Keratinocyte (primary cell): Measurements from ENCODE around the gene MTM1. TPM values are rescaled to one million over a fixed set of nuclear protein-coding genes. Genes with fewer than 3 reads are reported as not detected.

Source experiments
- DNase-seq: peaks from one replicate; pipeline ENCODE4 v3.0.0-alpha.2; 2011; ENCODE audit warnings: low read depth, missing footprints, low spot score
- FAIRE-seq: peaks from 2 replicates; lab custom pipeline; 2011; peaks lifted over from hg19 to GRCh38; lab: Jason Lieb, UNC
- H2AFZ ChIP-seq: 2 replicates; pipeline ENCODE4 v1.6.0; 2012; ENCODE audit warnings: low read length, control low read depth, inconsistent platforms; ENCODE audit not compliant: control insufficient read depth
- H3K27ac ChIP-seq: 2 replicates; pipeline ENCODE4 v1.5.1; 2011; ENCODE audit warnings: low read length; ENCODE audit not compliant: control insufficient read depth, insufficient read depth
- H3K27me3 ChIP-seq: 3 replicates; pipeline ENCODE4 v1.6.0; 2011; ENCODE audit warnings: low read length; ENCODE audit not compliant: control insufficient read depth, insufficient read depth; ENCODE audit errors: extremely low read depth
- H3K36me3 ChIP-seq, 2 experiments: 2 replicates in 1 of 2; 3 replicates in 1 of 2; pipeline ENCODE4 v1.5.1; 2011; ENCODE audit warnings: low read length in 2 of 2, mild to moderate bottlenecking in 1 of 2; ENCODE audit not compliant: control insufficient read depth in 2 of 2, insufficient read depth in 2 of 2; ENCODE audit errors: extremely low read depth in 1 of 2
- H3K4me1 ChIP-seq: 3 replicates; pipeline ENCODE4 v1.5.1; 2011; ENCODE audit warnings: low read length; ENCODE audit not compliant: control insufficient read depth, insufficient read depth; ENCODE audit errors: extremely low read depth
- H3K4me2 ChIP-seq: 3 replicates; pipeline ENCODE4 v1.6.0; 2011; ENCODE audit warnings: low read depth, low read length; ENCODE audit not compliant: control insufficient read depth, insufficient read depth; ENCODE audit errors: extremely low read depth
- H3K4me3 ChIP-seq, 3 experiments: fragments of 200-600 bp in 1 of 3; sonication (generic) in 1 of 3; 2 replicates in 2 of 3; 3 replicates in 1 of 3; pipeline ENCODE4 v1.5.1; 2011 to 2016; ENCODE audit warnings: low read length in 3 of 3, mild to moderate bottlenecking in 3 of 3, control low read depth in 2 of 3, inconsistent platforms in 1 of 3, low read depth in 1 of 3, mixed read lengths in 1 of 3, mixed run types in 1 of 3, moderate library complexity in 1 of 3; ENCODE audit not compliant: control insufficient read depth in 2 of 3, insufficient read depth in 2 of 3; ENCODE audit errors: extremely low read depth in 1 of 3
- H3K79me2 ChIP-seq: 2 replicates; pipeline ENCODE4 v1.6.0; 2012; ENCODE audit warnings: low read length; ENCODE audit not compliant: control insufficient read depth, insufficient read depth
- H3K9ac ChIP-seq: 3 replicates; pipeline ENCODE4 v1.6.0; 2011; ENCODE audit warnings: low read length; ENCODE audit not compliant: control insufficient read depth, insufficient read depth; ENCODE audit errors: extremely low read depth
- H3K9me1 ChIP-seq: 3 replicates; pipeline ENCODE4 v1.6.0; 2011; ENCODE audit warnings: low read length; ENCODE audit not compliant: control insufficient read depth, insufficient read depth; ENCODE audit errors: extremely low read depth
- H3K9me3 ChIP-seq: 2 replicates; pipeline ENCODE4 v1.5.1; 2012; ENCODE audit warnings: low read depth, low read length; ENCODE audit not compliant: control insufficient read depth
- H4K20me1 ChIP-seq: 3 replicates; pipeline ENCODE4 v1.6.0; 2011; ENCODE audit warnings: low read length; ENCODE audit not compliant: control insufficient read depth, insufficient read depth; ENCODE audit errors: extremely low read depth
- CTCF ChIP-seq, 3 experiments: IDR thresholded peaks in 1 of 3; conservative IDR thresholded peaks in 1 of 3; optimal IDR thresholded peaks in 1 of 3; 2 replicates in 2 of 3; 3 replicates in 1 of 3; pipeline versions ENCODE3 to v1.5.1; 2011; ENCODE audit warnings: low read length in 3 of 3, mild to moderate bottlenecking in 3 of 3, moderate library complexity in 2 of 3, control low read depth in 1 of 3, inconsistent platforms in 1 of 3; ENCODE audit not compliant: insufficient read depth in 2 of 3; ENCODE audit errors: extremely low read depth in 1 of 3
- EZH2 ChIP-seq: IDR thresholded peaks from one replicate; pipeline ENCODE4 v1.6.1; 2012; ENCODE audit warnings: inconsistent platforms, mild to moderate bottlenecking, low read length, moderate library complexity
- dilution Hi-C: fragments of 300-500 bp; cut with MboI; formaldehyde crosslinking; loops from one replicate; pipeline ENCODE4 v1.7.0; 2020; ENCODE audit warnings: low sequenced_read_pairs; ENCODE audit not compliant: extremely low pct_ligation_motif_present
- polyA plus RNA-seq, 5 experiments: library from polyadenylated mRNA; depleted of rRNA in 3 of 5; stranded (reverse) in 3 of 5; stranded (forward) in 1 of 5; unstranded in 1 of 5; fragments of >200 nt; gene quantifications; 1 replicate in 1 of 5; 2 replicates in 3 of 5; 3 replicates in 1 of 5; pipeline versions ENCODE4 v1.2.1 to v1.2.3, GENCODE V29; 2011 to 2012; ENCODE audit warnings: missing spikeins in 2 of 5, low read depth in 1 of 5, low replicate concordance in 1 of 5

MTM1 gene
- polyA plus RNA-seq, 1 donor (not counting 4 experiments of a cell fraction or from before 2014, with no cell fraction given): 13.9 TPM

DNA sequence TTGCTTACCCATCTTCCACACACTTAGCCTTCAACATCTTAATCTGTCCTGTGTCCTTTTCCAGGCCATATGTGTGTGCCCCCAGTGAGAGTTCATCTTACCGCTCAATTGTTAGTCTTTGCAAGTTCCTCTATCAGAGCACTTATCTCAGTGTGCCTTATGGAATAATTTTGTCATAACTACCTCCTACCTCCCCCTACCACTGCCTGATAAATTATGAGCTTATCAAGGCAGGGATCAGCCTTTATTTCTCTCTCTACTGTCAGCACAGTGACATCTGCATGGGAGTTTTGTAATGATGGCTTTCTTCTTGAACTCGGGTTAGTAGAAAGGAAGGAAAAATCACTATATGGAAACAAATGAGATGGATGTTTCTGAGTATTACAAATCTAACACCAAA lies 53.2 kb downstream of the MTM1 start:
- no peaks in the 10 kb centered on the region for H3K79me2 ChIP-seq
- TF ChIP-seq CTCF (optimal IDR thresholded peaks at IDR 0.05 in 1 of 3, IDR thresholded peaks at IDR 0.05 in 1 of 3, conservative IDR thresholded peaks at IDR 0.05 in 1 of 3; ENCODE audit: extremely low read depth in 1 of 3, insufficient read depth in 2 of 3, low read length in 3 of 3): no peak
- no peak for TF ChIP-seq EZH2
- H4K20me1 ChIP-seq: no peaks in the 10 kb centered on the region
- H2AFZ ChIP-seq: no peak overlapping the region
- no peaks in the 10 kb centered on the region for H3K9me3 ChIP-seq
- dilution Hi-C loops: no loop called here
- H3K36me3 ChIP-seq: peaks cover 0 to 4% of the 10 kb centered on the region in 2 experiments
- H3K4me2 ChIP-seq: no peak overlapping the region
- no peak overlapping the region for H3K27ac ChIP-seq
- no peaks in the 10 kb centered on the region for H3K4me1 ChIP-seq
- H3K9ac ChIP-seq: no peak overlapping the region
- H3K27me3 ChIP-seq: no peaks in the 10 kb centered on the region
- no peak for DNase-seq
- no peak for FAIRE-seq
- no peak overlapping the region for H3K4me3 ChIP-seq
- H3K9me1 ChIP-seq: no peaks in the 10 kb centered on the region

DNA sequence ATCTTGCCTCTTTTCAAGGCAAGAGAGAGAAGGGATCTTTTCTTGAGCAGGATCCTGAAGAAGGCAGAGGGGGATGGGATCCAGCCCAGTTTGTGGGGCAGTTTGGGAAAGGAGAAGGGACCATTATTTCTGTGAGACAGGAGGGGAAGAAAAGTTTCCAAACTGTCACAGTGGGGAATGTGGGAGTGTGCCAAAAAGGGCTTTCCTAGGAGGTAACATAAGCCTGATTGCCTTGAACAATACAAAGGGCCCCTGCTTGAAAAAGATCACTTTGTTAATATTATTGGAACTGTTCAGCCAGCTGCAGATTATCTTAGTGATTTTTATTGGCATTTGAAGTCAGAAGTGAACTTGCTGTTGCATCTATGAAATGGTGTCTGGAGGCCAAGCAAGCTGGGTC lies 55.2 kb downstream of the MTM1 start:
- dilution Hi-C loops: no loop called here
- peaks cover 0 to 4% of the 10 kb centered on the region in 2 experiments for H3K36me3 ChIP-seq
- FAIRE-seq: no peak

More for the DNA sequence above, 55.2 kb downstream of the MTM1 start:
- DNase-seq: no peak
- TF ChIP-seq CTCF (optimal IDR thresholded peaks at IDR 0.05 in 1 of 3, IDR thresholded peaks at IDR 0.05 in 1 of 3, conservative IDR thresholded peaks at IDR 0.05 in 1 of 3; ENCODE audit: extremely low read depth in 1 of 3, insufficient read depth in 2 of 3, low read length in 3 of 3) (no peak), EZH2 (no peak)
- no peaks in the 10 kb centered on the region for H3K9me1 ChIP-seq
- H3K27me3 ChIP-seq: no peaks in the 10 kb centered on the region
- H3K9ac ChIP-seq: no peak overlapping the region
- H3K4me1 ChIP-seq: no peaks in the 10 kb centered on the region
- H2AFZ ChIP-seq: no peak overlapping the region
- H4K20me1 ChIP-seq: no peaks in the 10 kb centered on the region
- no peaks in the 10 kb centered on the region for H3K9me3 ChIP-seq
- no peaks in the 10 kb centered on the region for H3K79me2 ChIP-seq
- H3K27ac ChIP-seq: no peak overlapping the region
- H3K4me2 ChIP-seq: no peak overlapping the region
- H3K4me3 ChIP-seq: no peak overlapping the region
